GM18861 (cell line): ENCODE results near the gene BCL6.

Experiments used
- ATAC-seq: cut with Tn5 transposase; IDR thresholded peaks from one replicate; pipeline ENCODE4 v1.9.1; 2021; ENCODE audit not compliant: unreplicated experiment

Gene BCL6

DNA sequence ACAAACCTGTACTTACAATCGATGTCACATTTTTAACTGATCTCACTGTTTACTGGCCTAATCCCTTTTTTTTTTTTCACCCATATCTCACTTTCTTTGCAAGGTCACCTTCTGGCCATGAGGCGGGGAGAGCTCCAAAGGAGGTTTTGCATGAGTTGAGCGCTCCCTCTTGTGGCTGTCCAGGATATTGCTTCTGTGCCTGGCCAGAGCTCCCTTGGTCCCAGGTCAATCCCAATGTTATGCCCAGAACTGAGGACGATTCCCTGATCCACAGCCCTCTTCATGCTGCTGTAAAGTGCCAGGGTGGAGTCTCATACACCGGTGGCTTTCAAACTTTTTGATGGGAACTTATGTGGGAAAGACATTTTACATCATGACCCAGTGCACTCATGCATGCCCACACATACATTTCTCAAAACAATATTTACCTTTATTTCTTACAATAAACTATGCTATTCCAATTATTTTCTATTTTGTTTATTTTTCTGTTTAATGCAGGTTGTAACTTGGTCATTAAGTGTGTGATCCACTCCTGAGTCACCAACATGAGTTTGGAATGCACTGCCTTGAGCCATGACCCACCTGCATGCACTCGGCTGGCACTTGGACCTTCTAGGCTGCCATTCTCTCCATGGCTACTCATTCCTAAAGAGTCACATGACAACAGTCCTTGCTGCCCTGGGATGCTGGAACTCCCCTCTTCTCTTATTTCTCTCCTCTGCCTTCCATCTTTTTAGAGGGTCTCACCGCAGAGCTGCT, 65.5 kb downstream of the BCL6 start:
- ATAC-seq, result no peak

DNA sequence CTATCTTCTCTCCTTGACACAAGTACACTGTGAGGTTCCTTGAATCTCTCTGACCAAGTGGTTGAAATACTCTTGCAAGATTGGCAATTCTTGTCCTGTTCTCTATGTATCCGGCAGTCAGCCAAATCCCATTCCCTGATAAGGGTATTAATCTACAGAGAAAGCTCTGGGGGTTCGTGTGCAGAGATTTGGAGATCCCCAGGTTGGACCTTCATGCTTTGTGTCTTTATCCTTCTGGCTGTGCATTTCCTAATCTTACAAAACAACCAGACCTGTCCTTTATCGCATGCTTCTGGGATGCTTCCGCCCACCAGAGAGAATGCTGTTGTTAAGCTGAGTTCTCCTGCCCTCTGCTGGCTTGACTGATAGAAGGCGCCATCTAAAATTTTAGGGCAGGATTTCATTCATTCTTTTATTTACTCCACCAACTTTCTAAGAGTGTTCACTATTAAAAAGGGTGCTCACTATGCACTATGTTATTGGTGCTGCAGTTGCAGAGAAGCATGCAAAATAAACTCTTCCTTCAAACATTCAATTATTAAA, 66.5 kb downstream of the BCL6 start:
- ATAC-seq, result no peak

DNA sequence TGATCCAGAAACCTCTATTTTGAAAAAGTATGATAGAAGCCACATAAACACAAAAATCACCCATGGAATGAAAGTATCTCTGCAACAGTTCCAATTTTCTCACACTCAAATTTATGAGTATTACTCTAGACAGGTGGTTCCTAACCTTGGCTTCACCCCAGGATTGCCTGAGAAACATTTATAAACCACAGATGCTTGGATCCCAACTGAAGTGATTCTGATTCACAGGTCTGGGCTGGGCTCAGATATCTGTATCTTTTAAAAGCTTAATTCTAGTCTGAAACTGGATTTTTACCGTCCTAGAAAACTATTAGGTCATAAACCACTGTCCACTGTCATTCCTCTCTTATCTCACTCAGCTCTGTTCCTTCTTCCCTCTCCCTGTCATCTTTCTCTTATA, 67.7 kb downstream of the BCL6 start:
- no peak for ATAC-seq

DNA sequence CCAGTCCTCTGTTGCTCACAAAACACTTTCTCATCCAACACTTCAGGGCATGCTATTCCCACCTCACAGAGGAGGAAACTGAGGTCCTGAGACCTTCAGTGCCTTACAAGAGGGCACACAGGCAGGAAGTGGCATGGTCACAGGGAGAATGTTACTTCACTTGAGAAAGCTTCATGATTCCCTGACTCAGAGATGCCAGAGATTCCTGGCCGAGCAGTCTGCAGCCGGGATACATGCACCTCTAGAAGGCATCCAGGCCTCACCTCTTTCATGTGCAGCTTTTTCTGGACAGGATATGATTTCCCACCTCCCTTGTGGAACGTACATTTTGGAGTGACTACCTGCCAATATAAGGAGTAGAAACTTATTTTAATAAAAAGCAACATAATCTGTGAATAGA, 72.3 kb downstream of the BCL6 start:
- ATAC-seq, result no peak
